GM23248 (cell line): Measurements from ENCODE around the gene XRCC4. TPM values are rescaled to one million over a fixed set of nuclear protein-coding genes. Genes with fewer than 3 reads are reported as not detected.

Source experiments
- DNase-seq: peaks from one replicate; pipeline ENCODE4 v3.0.0-alpha.2; 2015
- H2AFZ ChIP-seq: fragments of 200-600 bp; sonication (generic); 2 replicates; pipeline ENCODE4 v1.6.1; 2016; ENCODE audit warnings: antibody characterized with exemption
- H3F3A ChIP-seq: fragments of 200-600 bp; sonication (generic); 2 replicates; pipeline ENCODE4 v1.6.1; 2016; ENCODE audit warnings: mild to moderate bottlenecking, antibody characterized with exemption, mixed run types; ENCODE audit not compliant: insufficient read depth
- H3K27ac ChIP-seq: fragments of 200-600 bp; sonication (generic); 2 replicates; pipeline ENCODE4 v1.5.1; 2016; ENCODE audit warnings: mild to moderate bottlenecking
- H3K27me3 ChIP-seq: fragments of 200-600 bp; sonication (generic); replicated peaks from 2 replicates; pipeline ENCODE4 v1.6.1; 2016; ENCODE audit warnings: mild to moderate bottlenecking; ENCODE audit not compliant: insufficient read depth
- H3K36me3 ChIP-seq: fragments of 200-600 bp; sonication (generic); 2 replicates; pipeline ENCODE4 v1.6.1; 2016; ENCODE audit warnings: low read depth, mild to moderate bottlenecking
- H3K4me1 ChIP-seq: fragments of 200-600 bp; sonication (generic); 2 replicates; pipeline ENCODE4 v1.6.1; 2016; ENCODE audit warnings: mild to moderate bottlenecking; ENCODE audit not compliant: insufficient read depth
- H3K4me2 ChIP-seq: fragments of 200-600 bp; sonication (generic); one replicate; pipeline ENCODE4 v1.6.1; 2016; ENCODE audit warnings: mild to moderate bottlenecking; ENCODE audit not compliant: unreplicated experiment
- H3K4me3 ChIP-seq: fragments of 200-600 bp; sonication (generic); 2 replicates; pipeline ENCODE4 v1.5.1; 2016; ENCODE audit warnings: mild to moderate bottlenecking
- H3K79me2 ChIP-seq: fragments of 200-600 bp; sonication (generic); 2 replicates; pipeline ENCODE4 v1.6.1; 2016; ENCODE audit warnings: mild to moderate bottlenecking; ENCODE audit not compliant: insufficient read depth
- H3K9ac ChIP-seq: fragments of 200-600 bp; sonication (generic); 2 replicates; pipeline ENCODE4 v1.6.1; 2016; ENCODE audit warnings: mild to moderate bottlenecking
- H3K9me2 ChIP-seq: fragments of 200-600 bp; sonication (generic); 2 replicates; pipeline ENCODE4 v1.6.1; 2016; ENCODE audit warnings: mixed run types, mild to moderate bottlenecking, moderate library complexity; ENCODE audit not compliant: insufficient read depth
- H3K9me3 ChIP-seq: fragments of 200-600 bp; sonication (generic); one replicate; pipeline ENCODE4 v1.6.1; 2017; ENCODE audit warnings: low read depth
- H4K20me1 ChIP-seq: fragments of 200-600 bp; sonication (generic); 2 replicates; pipeline ENCODE4 v1.6.0; 2016; ENCODE audit not compliant: insufficient read depth
- EZH2 ChIP-seq: fragments of 200-600 bp; sonication (generic); IDR thresholded peaks from 2 replicates; pipeline ENCODE4 v1.6.1; 2018; ENCODE audit warnings: antibody characterized with exemption, mild to moderate bottlenecking; ENCODE audit not compliant: insufficient read depth, poor library complexity, severe bottlenecking
- EZH2phosphoT487 ChIP-seq: fragments of 200-600 bp; sonication (generic); IDR thresholded peaks from 2 replicates; pipeline ENCODE4 v1.6.1; 2018; ENCODE audit warnings: antibody characterized with exemption, moderate library complexity, mild to moderate bottlenecking, low read depth; ENCODE audit not compliant: insufficient read depth
- WGBS, 2 experiments: methylation state at CpG; one replicate each; pipeline ENCODE4 v1.1.6; 2015 to 2017; ENCODE audit warnings: low lambda C conversion rate in 2 of 2, low coverage in 1 of 2; ENCODE audit errors: missing lambda C conversion rate in 2 of 2; 5-methylcytosine and 5-hydroxymethylcytosine counted together
- in situ Hi-C: fragments of 300-500 bp; cut with MboI; formaldehyde crosslinking; loops from 2 replicates; pipeline ENCODE4 v1.15.0; 2020
- polyA plus RNA-seq: library from polyadenylated mRNA; unstranded; fragments of >200 nt; fragmentation: Nextera tagmentation; extraction: Ambion mirVana; gene quantifications from 2 replicates; pipeline ENCODE4 v1.2.1, GENCODE V29; 2016
- total RNA-seq: library from RNA; depleted of rRNA; stranded (reverse); fragments of >200 nt; shearing (Covaris generic); gene quantifications from 2 replicates; pipeline ENCODE4 v1.2.3, GENCODE V29; 2014

XRCC4 gene
- total and polyA plus RNA-seq, 2 experiments from 2014 or later = 11.5 to 11.7 TPM

DNA sequence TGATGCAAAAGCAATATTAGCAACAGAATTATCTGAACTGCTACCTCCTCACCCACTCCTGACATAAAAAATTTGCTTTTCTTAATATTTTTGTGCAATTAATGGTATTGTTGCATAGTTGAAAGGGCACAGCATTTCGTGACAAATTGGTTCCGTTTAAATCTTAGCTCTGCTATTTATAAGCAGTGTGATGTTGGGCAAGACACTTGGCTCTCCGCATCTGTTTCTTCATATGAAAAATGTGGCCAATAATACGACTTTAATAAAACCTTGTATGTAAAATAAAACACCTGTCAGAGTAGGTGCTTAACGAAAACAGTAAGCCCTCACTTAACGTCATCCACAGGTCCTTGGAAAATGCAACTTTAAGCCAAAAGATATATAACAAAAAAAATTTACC lies 4.4 kb upstream of the XRCC4 start:
- peaks cover 15% of the 10 kb centered on the region for H4K20me1 ChIP-seq
- 0 out of 2 replicates have a peak, but pooled peaks cover 7% of the 10 kb centered on the region for H3F3A ChIP-seq
- no peaks in the 10 kb centered on the region for H3K9me3 ChIP-seq
- H2AFZ ChIP-seq = no peak overlapping the region
- 13 to 15% methylated on average over 6 of the region's 6 CpGs for WGBS, 2 experiments
- H3K4me3 ChIP-seq = no peak overlapping the region
- TF ChIP-seq EZH2phosphoT487 = no peak
- TF ChIP-seq EZH2 = no peak
- DNase-seq = peak; percentile 50
- in situ Hi-C loops = loop anchor here (25.0 kb wide), 1 partner anchor 736 kb away; no protein-coding TSS in a partner anchor
- no peak overlapping the region for H3K9ac ChIP-seq
- H3K36me3 ChIP-seq = no peaks in the 10 kb centered on the region
- H3K4me2 ChIP-seq = no peak overlapping the region
- 0 out of 2 replicates have a peak, but pooled peaks cover 4% of the 10 kb centered on the region for H3K9me2 ChIP-seq
- peaks cover 97% of the 10 kb centered on the region for H3K79me2 ChIP-seq
- H3K4me1 ChIP-seq = peaks cover 43% of the 10 kb centered on the region; the same call in 1 of the 2 replicates
- H3K27me3 ChIP-seq = no peaks in the 10 kb centered on the region
- no peak overlapping the region for H3K27ac ChIP-seq

GRCh38 chr5:83077662-83078261 lies 415 bp downstream of the XRCC4 start:
- no peaks in the 10 kb centered on the region for H3K9me3 ChIP-seq
- peak overlapping the region; percentile 93 for H3K4me3 ChIP-seq
- H3K9me2 ChIP-seq = no peaks in the 10 kb centered on the region
- 4 to 8% methylated on average over 14 of the region's 14 CpGs for WGBS, 2 experiments
- H3K4me1 ChIP-seq = peaks cover 30% of the 10 kb centered on the region; the same call in 1 of the 2 replicates
- no peak for TF ChIP-seq EZH2phosphoT487
- no peak for TF ChIP-seq EZH2
- H3K27ac ChIP-seq = peak overlapping the region; percentile 89
- H3K27me3 ChIP-seq = no peaks in the 10 kb centered on the region
- H2AFZ ChIP-seq = peak overlapping the region; percentile 99
- peak overlapping the region; percentile 97 for H3K9ac ChIP-seq
- H3K36me3 ChIP-seq = no peaks in the 10 kb centered on the region
- H3F3A ChIP-seq = 0 out of 2 replicates have a peak, but pooled peaks cover 5% of the 10 kb centered on the region
- H3K79me2 ChIP-seq = peaks cover 66% of the 10 kb centered on the region
- in situ Hi-C loops = no loop called here
- peak; percentile 58 for DNase-seq
- H4K20me1 ChIP-seq = no peaks in the 10 kb centered on the region
- H3K4me2 ChIP-seq = peak overlapping the region; percentile 94

GRCh38 chr5:83082750-83083149 lies 5.4 kb downstream of the XRCC4 start:
- H3K9me2 ChIP-seq = no peaks in the 10 kb centered on the region
- 0 out of 2 replicates have a peak, but pooled peaks cover 6% of the 10 kb centered on the region for H3K4me1 ChIP-seq
- no peaks in the 10 kb centered on the region for H3K36me3 ChIP-seq
- in situ Hi-C loops = no loop called here
- H4K20me1 ChIP-seq = no peaks in the 10 kb centered on the region
- H3K4me3 ChIP-seq = no peak overlapping the region
- no peak overlapping the region for H3K27ac ChIP-seq
- TF ChIP-seq EZH2 (no peak), EZH2phosphoT487 (no peak)
- no peak overlapping the region for H2AFZ ChIP-seq
- no peaks in the 10 kb centered on the region for H3K27me3 ChIP-seq
- no peaks in the 10 kb centered on the region for H3K9me3 ChIP-seq
- DNase-seq = no peak
- no peak overlapping the region for H3K9ac ChIP-seq
- peaks cover 19% of the 10 kb centered on the region for H3K79me2 ChIP-seq
- no peak overlapping the region for H3K4me2 ChIP-seq
- H3F3A ChIP-seq = 0 out of 2 replicates have a peak, but pooled peaks cover 3% of the 10 kb centered on the region

- TF ChIP-seq EZH2 (no peak), EZH2phosphoT487 (no peak)
- Histone ChIP-seq H3K79me2 (peaks cover 3% of the 10 kb centered on the region; the same call in 1 of the 2 replicates), H4K20me1 (no peaks in the 10 kb centered on the region), H3K4me2 (no peak overlapping the region), H3K27ac (no peak overlapping the region), H3F3A (no peaks in the 10 kb centered on the region), H3K36me3 (no peaks in the 10 kb centered on the region), H3K9me2 (no peaks in the 10 kb centered on the region), H2AFZ (no peak overlapping the region), H3K4me3 (no peak overlapping the region), H3K4me1 (no peaks in the 10 kb centered on the region), H3K9me3 (no peaks in the 10 kb centered on the region), H3K27me3 (no peaks in the 10 kb centered on the region), H3K9ac (no peak overlapping the region)
- in situ Hi-C loops = no loop called here
- WGBS, 2 experiments = 77 to 78% methylated on average over 2 of the region's 2 CpGs
- DNase-seq = peak; percentile 16
These were observed 7.0 kb downstream of the XRCC4 start for GRCh38 chr5:83084336-83084735.
